ENCODE results near the gene CAVIN3.

CAVIN3 gene

DNA sequence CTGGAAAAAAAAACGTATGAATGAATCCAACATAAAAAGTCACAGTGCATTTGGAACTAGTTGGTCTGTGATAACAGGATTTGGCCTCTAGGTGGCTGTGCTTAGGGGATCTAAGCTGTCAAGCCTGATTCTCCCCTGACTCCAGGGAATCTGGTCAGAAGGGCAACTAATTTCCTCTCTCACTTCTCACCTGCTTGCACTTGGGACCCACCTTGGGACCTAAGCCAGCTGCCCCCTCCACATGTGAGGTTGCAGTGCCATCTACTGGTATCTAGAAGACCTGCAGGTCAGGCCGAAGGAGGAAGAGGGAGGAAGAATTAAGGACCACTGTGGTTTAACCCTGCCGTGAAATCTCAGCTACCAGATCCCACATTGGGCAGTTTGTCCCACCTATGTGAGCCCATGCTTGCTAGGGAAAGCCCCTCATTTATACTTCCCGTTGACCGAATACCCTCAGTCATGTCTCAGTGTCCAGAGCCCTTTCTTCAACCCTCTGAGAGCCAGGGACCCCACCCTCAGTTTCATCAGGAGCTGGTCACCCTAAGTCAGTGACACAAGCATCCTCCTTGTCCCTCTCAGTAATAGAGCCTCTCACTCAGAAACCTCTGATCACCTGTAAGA, 33.2 kb upstream of the CAVIN3 start:
- Histone ChIP-seq H3K4me1 (no peaks in the 10 kb centered on the region), H3K4me3 (ENCODE audit: low read depth, low read length) (no peak overlapping the region), H3K36me3 (ENCODE audit: control insufficient read depth, insufficient read depth, low read length) (no peaks in the 10 kb centered on the region), H3K27me3 (ENCODE audit: control insufficient read depth, insufficient read depth, low read length) (no peaks in the 10 kb centered on the region), H3K27ac (no peak overlapping the region), H3K4me2 (ENCODE audit: low read length) (no peak overlapping the region), H3K9me3 (ENCODE audit: control insufficient read depth, low read length) (no peaks in the 10 kb centered on the region), H3K9ac (no peak overlapping the region), H3K79me2 (no peaks in the 10 kb centered on the region), H2AFZ (no peak overlapping the region)
- peak; percentile 70 for TF ChIP-seq CTCF (IDR thresholded peaks at IDR 0.05)

GRCh38 chr11:6351782-6352382, 31.6 kb upstream of the CAVIN3 start:
- H3K4me2 ChIP-seq (ENCODE audit: low read length) = no peak overlapping the region
- H3K27me3 ChIP-seq (ENCODE audit: control insufficient read depth, insufficient read depth, low read length) = no peaks in the 10 kb centered on the region
- TF ChIP-seq CTCF (IDR thresholded peaks at IDR 0.05) = no peak
- no peak overlapping the region for H3K27ac ChIP-seq
- no peak overlapping the region for H3K9ac ChIP-seq
- H3K79me2 ChIP-seq = no peaks in the 10 kb centered on the region
- no peaks in the 10 kb centered on the region for H3K36me3 ChIP-seq (ENCODE audit: control insufficient read depth, insufficient read depth, low read length)
- no peak overlapping the region for H3K4me3 ChIP-seq (ENCODE audit: low read depth, low read length)
- no peaks in the 10 kb centered on the region for H3K4me1 ChIP-seq
- H2AFZ ChIP-seq = no peak overlapping the region
- H3K9me3 ChIP-seq (ENCODE audit: control insufficient read depth, low read length) = no peaks in the 10 kb centered on the region

DNA sequence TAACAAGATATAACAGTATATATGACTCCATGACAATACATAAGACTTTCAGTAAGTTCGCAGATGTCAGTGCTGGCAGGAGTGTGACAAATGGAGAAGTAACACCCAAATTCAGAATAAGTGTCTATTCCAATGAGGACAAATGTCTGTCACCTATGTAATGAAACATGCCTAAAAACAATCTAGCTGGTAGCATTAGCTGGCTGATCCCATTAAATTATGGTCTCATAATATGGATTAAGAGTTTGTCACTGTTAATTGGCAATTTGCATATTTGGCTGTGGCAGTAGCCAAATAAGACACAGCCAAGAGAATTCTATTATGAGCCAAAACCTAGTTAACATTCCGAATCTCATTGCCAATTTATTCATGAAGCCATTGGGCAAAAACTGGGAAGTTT, 30.2 kb upstream of the CAVIN3 start:
- H3K4me2 ChIP-seq (ENCODE audit: low read length) = no peak overlapping the region

DNA sequence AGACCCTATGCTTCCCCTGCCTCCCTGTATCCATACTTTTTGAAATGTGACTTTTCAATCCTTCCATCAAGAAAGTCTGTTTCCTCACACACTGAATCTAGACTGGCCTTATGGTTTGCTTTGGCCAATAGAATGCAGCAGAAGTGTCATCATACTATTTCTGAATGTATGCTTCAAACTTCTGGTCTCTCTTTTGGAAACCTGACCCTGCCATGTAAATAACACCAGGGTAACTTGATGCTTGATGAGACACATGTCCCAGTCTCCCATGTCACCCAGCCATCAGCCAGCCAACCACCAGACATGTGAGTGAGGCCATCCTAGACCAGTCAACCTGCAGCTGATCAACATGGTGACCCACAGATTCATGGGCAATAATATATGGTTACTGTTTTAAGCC, 29.7 kb upstream of the CAVIN3 start:
- Histone ChIP-seq H3K27me3 (ENCODE audit: control insufficient read depth, insufficient read depth, low read length) (no peaks in the 10 kb centered on the region), H3K9me3 (ENCODE audit: control insufficient read depth, low read length) (no peaks in the 10 kb centered on the region), H3K4me2 (ENCODE audit: low read length) (no peak overlapping the region), H2AFZ (no peak overlapping the region), H3K79me2 (no peaks in the 10 kb centered on the region), H3K4me1 (no peaks in the 10 kb centered on the region), H3K9ac (no peak overlapping the region), H3K4me3 (ENCODE audit: low read depth, low read length) (no peak overlapping the region), H3K27ac (no peak overlapping the region), H3K36me3 (ENCODE audit: control insufficient read depth, insufficient read depth, low read length) (no peaks in the 10 kb centered on the region)
- TF ChIP-seq CTCF (IDR thresholded peaks at IDR 0.05) = no peak

More for the DNA sequence above, 30.2 kb upstream of the CAVIN3 start:
- Histone ChIP-seq H3K4me3 (ENCODE audit: low read depth, low read length) (no peak overlapping the region), H3K9ac (no peak overlapping the region), H3K36me3 (ENCODE audit: control insufficient read depth, insufficient read depth, low read length) (no peaks in the 10 kb centered on the region), H3K9me3 (ENCODE audit: control insufficient read depth, low read length) (no peaks in the 10 kb centered on the region), H3K27ac (no peak overlapping the region), H2AFZ (no peak overlapping the region), H3K4me1 (no peaks in the 10 kb centered on the region), H3K27me3 (ENCODE audit: control insufficient read depth, insufficient read depth, low read length) (no peaks in the 10 kb centered on the region), H3K79me2 (no peaks in the 10 kb centered on the region)
- TF ChIP-seq CTCF (IDR thresholded peaks at IDR 0.05) = no peak

GRCh38 chr11:6345366-6345765, 25.1 kb upstream of the CAVIN3 start:
- no peak overlapping the region for H2AFZ ChIP-seq
- no peak overlapping the region for H3K9ac ChIP-seq
- TF ChIP-seq CTCF (IDR thresholded peaks at IDR 0.05) = no peak
- H3K4me3 ChIP-seq (ENCODE audit: low read depth, low read length) = no peak overlapping the region
- no peaks in the 10 kb centered on the region for H3K79me2 ChIP-seq
- no peaks in the 10 kb centered on the region for H3K27me3 ChIP-seq (ENCODE audit: control insufficient read depth, insufficient read depth, low read length)
- no peaks in the 10 kb centered on the region for H3K4me1 ChIP-seq
- H3K9me3 ChIP-seq (ENCODE audit: control insufficient read depth, low read length) = no peaks in the 10 kb centered on the region
- no peaks in the 10 kb centered on the region for H3K36me3 ChIP-seq (ENCODE audit: control insufficient read depth, insufficient read depth, low read length)
- H3K4me2 ChIP-seq (ENCODE audit: low read length) = no peak overlapping the region
- H3K27ac ChIP-seq = no peak overlapping the region

All from parathyroid adenoma (tissue), 2 donors.